Fibroblast of the conjunctiva (primary cell): Measurements from ENCODE around the gene AKAP7.
"Not testable (repeated sequence)": the region's sequence is repeated elsewhere in the genome, so short reads cannot be mapped to it uniquely, and the experiment has no call there.

Experiments
- DNase-seq: peaks from one replicate; pipeline ENCODE4 v3.0.0-alpha.2; 2010; ENCODE audit warnings: low read depth

The AKAP7 gene

GRCh38 chr6:131255911-131256310 lies 120.6 kb downstream of the AKAP7 start:
- DNase-seq, result no peak

GRCh38 chr6:131257104-131257503 lies 121.8 kb downstream of the AKAP7 start:
- DNase-seq, result no peak

- no peak for DNase-seq
Observed at GRCh38 chr6:131258010-131258652, 122.9 kb downstream of the AKAP7 start.

GRCh38 chr6:131258816-131259476 lies 123.7 kb downstream of the AKAP7 start:
- DNase-seq, result no peak

- DNase-seq, result not testable (repeated sequence)
Observed at GRCh38 chr6:131260960-131261359, 125.7 kb downstream of the AKAP7 start.

- DNase-seq, result no peak
Observed at GRCh38 chr6:131262060-131262459, 126.8 kb downstream of the AKAP7 start.

- DNase-seq, result no peak
Observed at GRCh38 chr6:131265939-131266338, 130.7 kb downstream of the AKAP7 start.

GRCh38 chr6:131268303-131268702 lies 133.0 kb downstream of the AKAP7 start:
- no peak for DNase-seq

- DNase-seq, result no peak
Observed at GRCh38 chr6:131269565-131270391, 134.5 kb downstream of the AKAP7 start.

GRCh38 chr6:131270534-131270933 lies 135.3 kb downstream of the AKAP7 start:
- no peak for DNase-seq

- no peak for DNase-seq
Observed at GRCh38 chr6:131275273-131275672, 140.0 kb downstream of the AKAP7 start.

GRCh38 chr6:131277591-131277990 lies 142.3 kb downstream of the AKAP7 start:
- DNase-seq, result no peak

GRCh38 chr6:131281471-131282270 lies 146.4 kb downstream of the AKAP7 start:
- no peak for DNase-seq

GRCh38 chr6:131282365-131282764 lies 147.1 kb downstream of the AKAP7 start:
- no peak for DNase-seq

GRCh38 chr6:131283466-131284175 lies 148.4 kb downstream of the AKAP7 start:
- no peak for DNase-seq

GRCh38 chr6:131285548-131285947 lies 150.3 kb downstream of the AKAP7 start:
- DNase-seq, result no peak

GRCh38 chr6:131286469-131287040 lies 151.3 kb downstream of the AKAP7 start:
- DNase-seq, result no peak

- DNase-seq, result no peak
Observed at GRCh38 chr6:131288214-131288613, 152.9 kb downstream of the AKAP7 start.

- DNase-seq, result no peak
Observed at GRCh38 chr6:131290955-131291354, 155.7 kb downstream of the AKAP7 start.

- DNase-seq, result no peak
Observed at GRCh38 chr6:131292145-131292938, 157.1 kb downstream of the AKAP7 start.
